ENCODE data around the gene CDK6. TPM values are rescaled to one million over a fixed set of nuclear protein-coding genes. Genes with fewer than 3 reads are reported as not detected.

Gene CDK6
- total and polyA plus RNA-seq, 9 of the 15 experiments (the other 6 are each of a cell fraction or from before 2014, with no cell fraction given) = 7.6 to 109 (median 44.4) TPM

DNA sequence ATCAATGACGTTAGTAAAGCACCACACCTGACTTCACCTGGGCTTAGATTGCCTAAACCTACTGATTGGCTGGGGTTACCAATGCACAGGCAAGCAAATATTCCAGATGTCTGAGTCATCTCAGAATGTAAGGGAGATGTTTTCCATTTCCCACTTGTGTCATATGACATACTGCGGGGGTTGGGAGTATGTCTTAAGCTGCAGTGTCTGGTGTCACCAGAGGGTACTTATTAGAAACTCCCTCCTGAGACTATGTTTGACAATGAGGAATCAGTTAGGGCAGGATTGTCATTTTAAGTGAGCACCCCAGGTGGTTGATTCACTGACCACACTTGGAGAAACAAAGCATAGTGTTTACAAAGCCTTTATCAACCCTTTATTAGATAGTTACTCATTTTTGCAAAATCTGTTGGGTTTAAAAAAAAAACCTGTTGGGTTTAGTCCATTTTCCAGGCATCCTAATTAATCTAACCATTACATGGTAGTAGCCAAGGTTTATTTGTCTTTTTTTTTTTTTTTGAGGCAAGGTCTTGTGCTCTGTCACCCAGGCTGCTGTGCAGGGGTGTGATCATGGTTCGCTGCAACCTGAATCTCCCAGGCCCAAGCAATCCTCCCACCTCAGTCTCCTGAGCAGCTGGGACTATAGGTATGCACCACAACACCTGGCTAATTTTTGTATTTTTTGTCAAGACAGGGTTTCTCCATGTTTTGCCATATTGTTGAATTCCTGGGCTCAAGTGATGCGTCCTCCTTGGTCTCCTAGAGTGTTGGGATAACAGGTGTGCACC, 72.5 kb downstream of the CDK6 start (continued):
- TF ChIP-seq, protein P1, sequence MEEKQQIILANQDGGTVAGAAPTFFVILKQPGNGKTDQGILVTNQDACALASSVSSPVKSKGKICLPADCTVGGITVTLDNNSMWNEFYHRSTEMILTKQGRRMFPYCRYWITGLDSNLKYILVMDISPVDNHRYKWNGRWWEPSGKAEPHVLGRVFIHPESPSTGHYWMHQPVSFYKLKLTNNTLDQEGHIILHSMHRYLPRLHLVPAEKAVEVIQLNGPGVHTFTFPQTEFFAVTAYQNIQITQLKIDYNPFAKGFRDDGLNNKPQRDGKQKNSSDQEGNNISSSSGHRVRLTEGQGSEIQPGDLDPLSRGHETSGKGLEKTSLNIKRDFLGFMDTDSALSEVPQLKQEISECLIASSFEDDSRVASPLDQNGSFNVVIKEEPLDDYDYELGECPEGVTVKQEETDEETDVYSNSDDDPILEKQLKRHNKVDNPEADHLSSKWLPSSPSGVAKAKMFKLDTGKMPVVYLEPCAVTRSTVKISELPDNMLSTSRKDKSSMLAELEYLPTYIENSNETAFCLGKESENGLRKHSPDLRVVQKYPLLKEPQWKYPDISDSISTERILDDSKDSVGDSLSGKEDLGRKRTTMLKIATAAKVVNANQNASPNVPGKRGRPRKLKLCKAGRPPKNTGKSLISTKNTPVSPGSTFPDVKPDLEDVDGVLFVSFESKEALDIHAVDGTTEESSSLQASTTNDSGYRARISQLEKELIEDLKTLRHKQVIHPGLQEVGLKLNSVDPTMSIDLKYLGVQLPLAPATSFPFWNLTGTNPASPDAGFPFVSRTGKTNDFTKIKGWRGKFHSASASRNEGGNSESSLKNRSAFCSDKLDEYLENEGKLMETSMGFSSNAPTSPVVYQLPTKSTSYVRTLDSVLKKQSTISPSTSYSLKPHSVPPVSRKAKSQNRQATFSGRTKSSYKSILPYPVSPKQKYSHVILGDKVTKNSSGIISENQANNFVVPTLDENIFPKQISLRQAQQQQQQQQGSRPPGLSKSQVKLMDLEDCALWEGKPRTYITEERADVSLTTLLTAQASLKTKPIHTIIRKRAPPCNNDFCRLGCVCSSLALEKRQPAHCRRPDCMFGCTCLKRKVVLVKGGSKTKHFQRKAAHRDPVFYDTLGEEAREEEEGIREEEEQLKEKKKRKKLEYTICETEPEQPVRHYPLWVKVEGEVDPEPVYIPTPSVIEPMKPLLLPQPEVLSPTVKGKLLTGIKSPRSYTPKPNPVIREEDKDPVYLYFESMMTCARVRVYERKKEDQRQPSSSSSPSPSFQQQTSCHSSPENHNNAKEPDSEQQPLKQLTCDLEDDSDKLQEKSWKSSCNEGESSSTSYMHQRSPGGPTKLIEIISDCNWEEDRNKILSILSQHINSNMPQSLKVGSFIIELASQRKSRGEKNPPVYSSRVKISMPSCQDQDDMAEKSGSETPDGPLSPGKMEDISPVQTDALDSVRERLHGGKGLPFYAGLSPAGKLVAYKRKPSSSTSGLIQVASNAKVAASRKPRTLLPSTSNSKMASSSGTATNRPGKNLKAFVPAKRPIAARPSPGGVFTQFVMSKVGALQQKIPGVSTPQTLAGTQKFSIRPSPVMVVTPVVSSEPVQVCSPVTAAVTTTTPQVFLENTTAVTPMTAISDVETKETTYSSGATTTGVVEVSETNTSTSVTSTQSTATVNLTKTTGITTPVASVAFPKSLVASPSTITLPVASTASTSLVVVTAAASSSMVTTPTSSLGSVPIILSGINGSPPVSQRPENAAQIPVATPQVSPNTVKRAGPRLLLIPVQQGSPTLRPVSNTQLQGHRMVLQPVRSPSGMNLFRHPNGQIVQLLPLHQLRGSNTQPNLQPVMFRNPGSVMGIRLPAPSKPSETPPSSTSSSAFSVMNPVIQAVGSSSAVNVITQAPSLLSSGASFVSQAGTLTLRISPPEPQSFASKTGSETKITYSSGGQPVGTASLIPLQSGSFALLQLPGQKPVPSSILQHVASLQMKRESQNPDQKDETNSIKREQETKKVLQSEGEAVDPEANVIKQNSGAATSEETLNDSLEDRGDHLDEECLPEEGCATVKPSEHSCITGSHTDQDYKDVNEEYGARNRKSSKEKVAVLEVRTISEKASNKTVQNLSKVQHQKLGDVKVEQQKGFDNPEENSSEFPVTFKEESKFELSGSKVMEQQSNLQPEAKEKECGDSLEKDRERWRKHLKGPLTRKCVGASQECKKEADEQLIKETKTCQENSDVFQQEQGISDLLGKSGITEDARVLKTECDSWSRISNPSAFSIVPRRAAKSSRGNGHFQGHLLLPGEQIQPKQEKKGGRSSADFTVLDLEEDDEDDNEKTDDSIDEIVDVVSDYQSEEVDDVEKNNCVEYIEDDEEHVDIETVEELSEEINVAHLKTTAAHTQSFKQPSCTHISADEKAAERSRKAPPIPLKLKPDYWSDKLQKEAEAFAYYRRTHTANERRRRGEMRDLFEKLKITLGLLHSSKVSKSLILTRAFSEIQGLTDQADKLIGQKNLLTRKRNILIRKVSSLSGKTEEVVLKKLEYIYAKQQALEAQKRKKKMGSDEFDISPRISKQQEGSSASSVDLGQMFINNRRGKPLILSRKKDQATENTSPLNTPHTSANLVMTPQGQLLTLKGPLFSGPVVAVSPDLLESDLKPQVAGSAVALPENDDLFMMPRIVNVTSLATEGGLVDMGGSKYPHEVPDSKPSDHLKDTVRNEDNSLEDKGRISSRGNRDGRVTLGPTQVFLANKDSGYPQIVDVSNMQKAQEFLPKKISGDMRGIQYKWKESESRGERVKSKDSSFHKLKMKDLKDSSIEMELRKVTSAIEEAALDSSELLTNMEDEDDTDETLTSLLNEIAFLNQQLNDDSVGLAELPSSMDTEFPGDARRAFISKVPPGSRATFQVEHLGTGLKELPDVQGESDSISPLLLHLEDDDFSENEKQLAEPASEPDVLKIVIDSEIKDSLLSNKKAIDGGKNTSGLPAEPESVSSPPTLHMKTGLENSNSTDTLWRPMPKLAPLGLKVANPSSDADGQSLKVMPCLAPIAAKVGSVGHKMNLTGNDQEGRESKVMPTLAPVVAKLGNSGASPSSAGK (IDR thresholded peaks at IDR 0.05) = no peak
- TF ChIP-seq, protein P2, sequence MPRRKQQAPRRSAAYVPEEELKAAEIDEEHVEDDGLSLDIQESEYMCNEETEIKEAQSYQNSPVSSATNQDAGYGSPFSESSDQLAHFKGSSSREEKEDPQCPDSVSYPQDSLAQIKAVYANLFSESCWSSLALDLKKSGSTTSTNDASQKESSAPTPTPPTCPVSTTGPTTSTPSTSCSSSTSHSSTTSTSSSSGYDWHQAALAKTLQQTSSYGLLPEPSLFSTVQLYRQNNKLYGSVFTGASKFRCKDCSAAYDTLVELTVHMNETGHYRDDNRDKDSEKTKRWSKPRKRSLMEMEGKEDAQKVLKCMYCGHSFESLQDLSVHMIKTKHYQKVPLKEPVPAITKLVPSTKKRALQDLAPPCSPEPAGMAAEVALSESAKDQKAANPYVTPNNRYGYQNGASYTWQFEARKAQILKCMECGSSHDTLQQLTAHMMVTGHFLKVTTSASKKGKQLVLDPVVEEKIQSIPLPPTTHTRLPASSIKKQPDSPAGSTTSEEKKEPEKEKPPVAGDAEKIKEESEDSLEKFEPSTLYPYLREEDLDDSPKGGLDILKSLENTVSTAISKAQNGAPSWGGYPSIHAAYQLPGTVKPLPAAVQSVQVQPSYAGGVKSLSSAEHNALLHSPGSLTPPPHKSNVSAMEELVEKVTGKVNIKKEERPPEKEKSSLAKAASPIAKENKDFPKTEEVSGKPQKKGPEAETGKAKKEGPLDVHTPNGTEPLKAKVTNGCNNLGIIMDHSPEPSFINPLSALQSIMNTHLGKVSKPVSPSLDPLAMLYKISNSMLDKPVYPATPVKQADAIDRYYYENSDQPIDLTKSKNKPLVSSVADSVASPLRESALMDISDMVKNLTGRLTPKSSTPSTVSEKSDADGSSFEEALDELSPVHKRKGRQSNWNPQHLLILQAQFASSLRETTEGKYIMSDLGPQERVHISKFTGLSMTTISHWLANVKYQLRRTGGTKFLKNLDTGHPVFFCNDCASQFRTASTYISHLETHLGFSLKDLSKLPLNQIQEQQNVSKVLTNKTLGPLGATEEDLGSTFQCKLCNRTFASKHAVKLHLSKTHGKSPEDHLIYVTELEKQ (CRISPR knock-in tag; IDR thresholded peaks at IDR 0.05) = no peak
- no peak for TF ChIP-seq ETS2 (tag; IDR thresholded peaks at IDR 0.05; ENCODE audit: borderline replicate concordance, poor library complexity, severe bottlenecking)
- no peak for TF ChIP-seq ZNF584 (CRISPR knock-in tag; IDR thresholded peaks at IDR 0.05; ENCODE audit: low read depth)
- no peak for TF ChIP-seq MTA3 (IDR thresholded peaks at IDR 0.05; ENCODE audit: borderline replicate concordance)
- no peak for TF ChIP-seq ZNF586 (CRISPR knock-in tag; conservative IDR thresholded peaks at IDR 0.05)
- peak; percentile 75 for TF ChIP-seq JUN (IDR thresholded peaks at IDR 0.05; ENCODE audit: borderline replicate concordance, low read depth, low read length)
- TF ChIP-seq JUN (CRISPR knock-in tag; IDR thresholded peaks at IDR 0.05; ENCODE audit: borderline replicate concordance) = no peak
- TF ChIP-seq RFX7 (CRISPR knock-in tag; IDR thresholded peaks at IDR 0.05) = no peak
- no peak for TF ChIP-seq PKNOX1 (IDR thresholded peaks at IDR 0.05)
- no peak for TF ChIP-seq RNF2 (IDR thresholded peaks at IDR 0.05)

Data from K562 (cell line).